ENCODE measurements around the gene PDE4D.
"Not testable (repeated sequence)": the region's sequence is repeated elsewhere in the genome, so short reads cannot be mapped to it uniquely, and the experiment has no call there.

The PDE4D gene

DNA sequence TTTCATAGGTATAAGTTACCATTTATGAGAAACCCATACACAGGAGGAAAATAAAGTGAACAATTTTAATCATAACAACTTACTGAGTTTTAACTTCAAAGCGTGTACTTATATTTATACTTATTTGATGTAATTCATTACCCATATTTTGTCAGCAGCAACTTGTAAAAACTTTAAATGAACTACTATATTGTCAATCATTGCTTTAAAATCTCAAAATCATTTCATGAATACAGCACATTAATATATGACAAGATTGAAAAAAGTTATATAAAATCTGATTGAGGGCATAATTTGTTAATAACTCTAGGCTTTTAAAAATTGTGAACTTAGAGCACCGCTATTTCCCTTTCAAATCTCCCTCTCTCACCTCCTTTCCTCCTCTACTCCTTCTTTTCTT lies 573.1 kb downstream of the PDE4D start:
- TF ChIP-seq, protein P1, sequence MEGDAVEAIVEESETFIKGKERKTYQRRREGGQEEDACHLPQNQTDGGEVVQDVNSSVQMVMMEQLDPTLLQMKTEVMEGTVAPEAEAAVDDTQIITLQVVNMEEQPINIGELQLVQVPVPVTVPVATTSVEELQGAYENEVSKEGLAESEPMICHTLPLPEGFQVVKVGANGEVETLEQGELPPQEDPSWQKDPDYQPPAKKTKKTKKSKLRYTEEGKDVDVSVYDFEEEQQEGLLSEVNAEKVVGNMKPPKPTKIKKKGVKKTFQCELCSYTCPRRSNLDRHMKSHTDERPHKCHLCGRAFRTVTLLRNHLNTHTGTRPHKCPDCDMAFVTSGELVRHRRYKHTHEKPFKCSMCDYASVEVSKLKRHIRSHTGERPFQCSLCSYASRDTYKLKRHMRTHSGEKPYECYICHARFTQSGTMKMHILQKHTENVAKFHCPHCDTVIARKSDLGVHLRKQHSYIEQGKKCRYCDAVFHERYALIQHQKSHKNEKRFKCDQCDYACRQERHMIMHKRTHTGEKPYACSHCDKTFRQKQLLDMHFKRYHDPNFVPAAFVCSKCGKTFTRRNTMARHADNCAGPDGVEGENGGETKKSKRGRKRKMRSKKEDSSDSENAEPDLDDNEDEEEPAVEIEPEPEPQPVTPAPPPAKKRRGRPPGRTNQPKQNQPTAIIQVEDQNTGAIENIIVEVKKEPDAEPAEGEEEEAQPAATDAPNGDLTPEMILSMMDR (conservative IDR thresholded peaks at IDR 0.05; ENCODE audit: control insufficient read depth, insufficient read depth, low read depth, low read length): no peak
- DNase-seq (ENCODE audit: low read depth): no peak
- H3K4me3 ChIP-seq (ENCODE audit: control insufficient read depth, low read depth, low read length): no peak overlapping the region

- TF ChIP-seq, protein P1 (conservative IDR thresholded peaks at IDR 0.05; ENCODE audit: control insufficient read depth, insufficient read depth, low read depth, low read length): no peak
- no peak overlapping the region for H3K4me3 ChIP-seq (ENCODE audit: control insufficient read depth, low read depth, low read length)
- no peak for DNase-seq (ENCODE audit: low read depth)
Observed at GRCh38 chr5:59319250-59319649, 574.3 kb downstream of the PDE4D start.

- TF ChIP-seq, protein P1 (conservative IDR thresholded peaks at IDR 0.05; ENCODE audit: control insufficient read depth, insufficient read depth, low read depth, low read length): no peak
- no peak overlapping the region for H3K4me3 ChIP-seq (ENCODE audit: control insufficient read depth, low read depth, low read length)
- no peak for DNase-seq (ENCODE audit: low read depth)
Observed at GRCh38 chr5:59317774-59318205, 575.7 kb downstream of the PDE4D start.

GRCh38 chr5:59317023-59317773 lies 576.3 kb downstream of the PDE4D start:
- H3K4me3 ChIP-seq (ENCODE audit: control insufficient read depth, low read depth, low read length): no peak overlapping the region
- TF ChIP-seq, protein P1 (conservative IDR thresholded peaks at IDR 0.05; ENCODE audit: control insufficient read depth, insufficient read depth, low read depth, low read length): no peak
- DNase-seq (ENCODE audit: low read depth): peak; percentile 24

- TF ChIP-seq, protein P1 (conservative IDR thresholded peaks at IDR 0.05; ENCODE audit: control insufficient read depth, insufficient read depth, low read depth, low read length): no peak
- H3K4me3 ChIP-seq (ENCODE audit: control insufficient read depth, low read depth, low read length): no peak overlapping the region
- DNase-seq (ENCODE audit: low read depth): no peak
Observed at GRCh38 chr5:59312223-59312622, 581.3 kb downstream of the PDE4D start.

DNA sequence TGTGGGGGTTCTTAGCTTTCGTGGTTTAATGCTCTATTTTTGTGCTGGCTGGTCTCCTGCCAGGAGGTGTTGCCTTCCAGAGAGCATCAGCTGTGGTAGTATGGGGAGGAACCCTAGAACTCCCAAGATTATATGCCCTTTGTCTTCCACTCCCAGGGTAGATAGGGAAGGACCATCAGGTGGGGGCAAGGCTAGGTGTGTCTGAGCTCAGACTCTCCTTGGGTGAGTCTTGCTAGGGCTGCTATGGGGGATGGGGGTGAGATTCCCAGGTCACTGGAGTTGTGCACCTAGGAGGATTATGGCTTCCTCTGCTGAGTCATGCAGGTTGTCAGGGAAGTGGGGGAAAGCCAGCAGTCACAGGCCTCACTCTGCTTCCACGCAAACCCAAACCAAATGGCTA lies 584.8 kb downstream of the PDE4D start:
- not testable (repeated sequence) for H3K4me3 ChIP-seq (ENCODE audit: control insufficient read depth, low read depth, low read length); DNase-seq (ENCODE audit: low read depth)

DNA sequence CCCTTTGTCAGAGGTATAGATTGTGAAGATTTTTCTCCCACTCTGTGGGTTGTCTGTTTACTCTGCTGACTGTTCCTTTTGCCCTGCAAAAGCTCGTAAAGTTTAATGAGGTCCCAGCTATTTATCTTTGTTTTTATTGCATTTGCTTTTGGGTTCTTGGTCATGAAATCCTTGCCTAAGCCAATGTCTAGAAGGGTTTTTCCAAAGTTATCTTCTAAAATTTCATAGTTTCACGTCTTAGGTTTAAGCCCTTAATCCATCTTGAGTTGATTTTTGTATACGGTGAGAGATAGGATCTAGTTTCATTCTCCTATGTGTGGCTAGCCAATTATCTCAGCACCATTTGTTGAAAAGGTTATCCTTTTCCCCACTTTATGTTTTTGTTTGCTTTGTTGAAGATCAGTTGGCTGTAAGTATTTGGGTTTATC lies 590.2 kb downstream of the PDE4D start:
- not testable (repeated sequence) for DNase-seq (ENCODE audit: low read depth); H3K4me3 ChIP-seq (ENCODE audit: control insufficient read depth, low read depth, low read length)

GRCh38 chr5:59302509-59302908 lies 591.0 kb downstream of the PDE4D start:
- not testable (repeated sequence) for H3K4me3 ChIP-seq (ENCODE audit: control insufficient read depth, low read depth, low read length); DNase-seq (ENCODE audit: low read depth)
